ENCODE data around the gene TTLL5.

TTLL5 gene

DNA sequence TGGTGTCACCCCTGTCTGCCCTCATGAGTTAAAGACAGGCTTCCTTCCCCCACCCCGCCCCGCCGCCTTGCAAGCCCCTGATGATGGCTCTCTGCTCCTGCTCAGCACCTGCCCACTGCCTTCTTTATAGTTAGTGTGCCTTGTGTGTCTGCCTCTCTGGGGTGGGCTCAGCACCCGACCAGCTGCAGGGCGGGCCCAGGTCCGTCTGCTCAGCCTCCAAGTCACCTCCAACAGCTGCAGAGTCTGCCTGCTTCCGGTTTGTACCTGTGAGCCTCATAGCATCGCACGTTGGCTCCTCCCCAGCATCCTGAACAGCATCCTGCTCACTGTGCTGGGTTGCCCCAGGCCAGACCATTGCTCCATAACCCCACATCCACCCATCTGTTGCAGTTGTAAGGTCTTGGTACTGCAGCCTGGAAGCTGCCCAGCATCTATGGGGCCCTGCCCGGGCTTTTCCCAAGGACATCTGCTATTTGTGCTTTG, 317.2 kb downstream of the TTLL5 start:
- peak; percentile 11 for DNase-seq

DNA sequence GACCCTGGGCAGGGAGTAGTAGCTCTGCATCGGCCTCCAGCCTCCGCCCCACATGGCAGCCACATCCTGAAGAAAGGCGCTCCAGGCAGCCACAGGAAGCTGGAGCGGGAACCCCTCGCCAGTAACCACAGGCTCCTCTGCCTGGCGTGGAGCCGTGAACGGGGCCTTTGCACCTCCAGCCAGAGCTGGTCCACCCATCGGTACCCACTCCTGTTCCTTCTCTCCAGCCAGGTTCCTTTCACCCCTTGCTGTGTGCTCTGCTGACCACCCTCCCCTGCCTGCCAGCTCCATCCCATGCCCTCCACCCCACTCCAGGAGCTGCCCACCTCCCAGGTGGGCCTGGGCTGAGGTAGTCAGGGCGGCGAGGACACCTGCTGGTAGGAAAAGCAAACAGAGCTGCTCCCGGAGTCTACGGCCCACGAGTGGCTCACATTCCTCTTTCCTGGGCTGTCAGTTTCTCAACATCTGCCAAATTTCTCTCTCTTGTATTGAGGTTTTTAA, 318.1 kb downstream of the TTLL5 start:
- peak; percentile 30 for DNase-seq

DNA sequence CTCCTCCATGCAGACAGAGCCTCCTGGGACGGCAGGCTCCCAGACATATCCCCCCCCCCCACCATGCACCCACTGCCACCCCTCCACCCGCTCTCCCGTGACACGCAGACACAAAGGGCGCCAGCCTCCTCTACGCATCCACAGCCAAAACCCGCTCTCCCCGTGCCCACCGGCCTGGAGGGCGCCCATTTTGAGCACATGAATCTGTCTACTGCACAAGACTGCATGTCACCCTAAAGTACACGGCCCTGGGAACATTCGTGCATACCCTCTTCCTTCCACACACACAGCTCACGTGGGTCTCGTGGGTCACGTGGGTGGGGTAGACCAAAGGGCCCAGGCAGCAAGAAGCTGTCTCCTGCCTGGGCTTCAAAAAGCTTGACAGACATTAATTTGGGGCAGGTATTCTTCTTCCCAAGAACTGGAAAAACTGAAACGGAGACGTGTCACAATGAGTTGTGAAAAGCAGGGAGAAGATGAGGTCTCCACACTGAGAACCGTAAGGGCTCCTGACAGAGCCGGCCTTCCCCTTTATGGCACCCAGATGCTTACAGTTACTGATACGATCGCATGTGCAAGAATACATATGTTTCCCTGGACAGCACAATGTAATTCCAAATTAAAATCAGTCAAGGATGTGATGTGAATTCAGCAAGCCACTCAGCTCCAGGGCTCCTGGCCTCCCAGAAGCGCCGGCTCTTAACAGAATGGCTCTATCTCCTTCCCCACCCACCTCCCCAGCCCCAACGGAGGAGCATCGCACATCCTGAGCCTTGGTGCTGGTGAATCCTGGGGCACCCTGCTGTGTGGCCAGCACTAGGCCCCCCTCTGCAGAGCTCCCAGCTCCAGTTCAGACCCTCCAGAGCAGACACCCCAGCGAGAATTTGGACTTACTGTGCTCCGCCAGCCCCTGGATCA, 318.9 kb downstream of the TTLL5 start:
- DNase-seq = no peak

DNA sequence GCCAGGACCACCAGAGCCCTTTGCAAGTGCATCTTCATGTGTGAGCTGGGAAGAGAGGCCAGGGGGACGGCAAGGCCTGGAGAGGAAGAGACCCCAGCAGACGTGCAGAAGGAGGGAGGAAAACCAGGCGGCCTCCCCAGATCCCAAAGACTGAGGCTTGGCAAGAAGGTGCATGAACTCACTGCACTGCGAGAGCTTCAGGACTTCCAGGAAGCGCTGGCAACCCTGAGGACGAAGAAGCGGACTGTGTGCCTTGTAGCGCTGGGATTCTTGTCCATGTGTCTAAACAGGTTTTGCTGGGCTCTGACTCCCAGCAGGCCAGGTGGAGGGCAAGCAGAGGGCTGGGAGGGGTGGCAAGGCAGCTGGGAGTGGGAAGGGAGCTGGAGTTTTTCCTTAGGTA, 319.8 kb downstream of the TTLL5 start:
- DNase-seq = no peak

DNA sequence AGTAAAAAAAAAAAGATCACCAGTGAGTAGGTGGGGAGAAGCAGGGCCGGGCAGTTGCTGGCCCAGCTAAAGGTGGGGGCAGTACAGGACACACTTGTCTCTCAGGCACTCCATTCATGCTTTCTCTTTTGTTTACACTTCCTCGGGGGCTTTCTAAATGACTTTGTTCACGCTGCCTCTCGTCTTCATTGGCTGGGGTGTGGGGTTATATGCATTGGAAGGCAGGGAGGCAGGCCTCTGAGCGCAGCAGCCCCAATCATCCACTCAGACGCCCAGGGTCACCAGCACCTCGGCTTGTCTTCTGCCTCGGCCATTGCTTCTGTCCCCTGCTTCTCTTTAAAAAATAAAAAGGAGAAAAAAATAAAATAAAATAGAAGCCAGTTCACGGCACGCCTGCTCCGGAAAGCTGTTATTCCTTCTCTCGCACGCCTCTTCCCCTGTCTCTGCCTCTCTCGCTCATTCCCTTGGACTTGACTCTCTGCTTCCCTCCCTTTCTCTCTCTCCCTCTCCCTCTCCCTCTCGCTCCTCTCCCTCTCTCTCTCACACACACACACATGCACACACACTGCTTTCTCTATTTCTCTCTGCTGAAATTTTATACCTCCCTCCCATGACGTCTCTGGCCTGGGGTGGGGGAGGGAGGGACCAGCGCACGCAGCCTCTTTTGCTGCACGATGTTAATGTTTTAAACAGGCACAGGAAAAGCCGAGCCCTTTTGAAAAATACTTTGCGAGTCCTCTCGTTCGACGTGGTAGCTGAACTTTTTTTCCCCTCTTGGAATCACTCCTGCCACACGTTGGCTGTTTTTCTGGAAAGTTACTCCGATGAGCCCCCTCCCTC, 320.6 kb downstream of the TTLL5 start, which contains the start of gene TGFB3:
TSS of gene TGFB3 (minus strand) at position 570 of the 840 bp plus-strand sequence. CDS start 1,102 bp downstream, outside the sequence.
- DNase-seq = peak; percentile 58

DNA sequence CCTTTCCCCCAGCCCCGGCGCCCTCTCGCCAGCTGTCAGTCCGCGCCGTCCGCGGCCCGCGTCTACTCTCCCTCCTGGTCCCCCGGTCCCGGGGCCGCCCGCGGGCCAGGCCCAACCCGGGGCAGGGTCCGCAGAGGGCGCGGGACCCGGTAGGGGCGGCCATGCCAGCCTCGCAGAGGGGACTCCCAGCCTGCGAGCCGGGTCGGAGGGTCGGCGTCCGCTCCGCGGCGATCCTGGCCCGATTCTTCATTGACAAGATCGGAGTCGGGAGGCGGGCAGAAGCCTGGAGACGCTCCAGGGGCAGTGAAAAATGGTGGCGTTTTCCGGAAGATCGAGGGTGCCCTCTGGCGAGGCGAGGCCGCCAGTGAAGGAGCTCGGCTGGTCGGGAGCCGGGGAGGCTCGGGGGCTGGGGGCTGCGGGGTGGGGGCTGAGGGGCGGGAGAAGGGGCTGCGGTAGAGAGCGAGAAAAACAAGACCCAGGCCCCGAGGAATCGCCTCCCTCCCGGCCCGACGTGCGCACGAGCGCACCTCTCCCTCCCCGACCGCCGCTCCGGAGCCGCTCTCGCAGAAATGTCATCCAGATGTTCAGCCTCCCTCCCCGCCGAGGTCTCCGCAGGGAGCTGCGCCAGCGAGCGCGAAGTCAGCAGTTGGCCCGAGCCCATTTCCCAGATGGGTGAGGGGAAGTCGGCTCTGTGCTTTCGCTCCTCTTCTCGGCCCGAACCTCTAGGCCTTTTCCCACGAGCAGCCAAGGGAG, 321.4 kb downstream of the TTLL5 start:
- DNase-seq = peak; percentile 81

DNA sequence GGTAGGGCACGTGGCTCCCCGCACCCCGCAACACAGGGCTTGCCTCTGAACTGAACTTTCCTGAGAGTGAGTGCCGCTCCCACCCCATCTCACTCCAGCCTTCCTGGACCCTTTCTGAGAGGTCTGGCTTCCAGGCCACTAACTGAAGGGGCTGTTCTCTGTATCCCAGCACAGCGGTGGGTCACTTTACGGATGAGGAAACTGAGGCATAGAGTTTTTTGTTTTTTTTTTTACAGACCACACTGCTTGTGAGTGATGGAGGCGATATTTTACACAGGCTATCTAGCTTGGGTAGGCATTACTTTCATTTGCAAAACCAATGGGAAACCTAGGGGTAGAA, 321.9 kb downstream of the TTLL5 start:
- DNase-seq = no peak

DNA sequence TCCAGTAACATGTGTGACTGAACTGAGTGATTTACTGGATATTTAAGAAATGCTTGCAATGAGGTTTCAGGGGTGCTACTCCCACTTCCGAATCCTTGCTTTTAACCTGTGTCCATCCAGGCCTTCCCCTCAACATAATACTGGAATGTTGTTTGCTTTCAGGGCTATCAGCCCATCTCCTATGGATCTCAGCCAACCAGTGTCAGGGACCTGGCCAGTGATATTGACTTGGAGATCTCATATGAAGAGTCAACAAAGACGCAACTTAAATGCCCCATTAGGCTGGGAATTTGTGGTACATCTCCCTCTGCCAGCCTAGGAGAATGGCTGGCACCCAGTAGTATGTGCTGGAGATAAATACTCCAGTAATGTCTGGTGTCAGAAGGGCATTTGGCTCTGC, 323.6 kb downstream of the TTLL5 start:
- DNase-seq = no peak

DNA sequence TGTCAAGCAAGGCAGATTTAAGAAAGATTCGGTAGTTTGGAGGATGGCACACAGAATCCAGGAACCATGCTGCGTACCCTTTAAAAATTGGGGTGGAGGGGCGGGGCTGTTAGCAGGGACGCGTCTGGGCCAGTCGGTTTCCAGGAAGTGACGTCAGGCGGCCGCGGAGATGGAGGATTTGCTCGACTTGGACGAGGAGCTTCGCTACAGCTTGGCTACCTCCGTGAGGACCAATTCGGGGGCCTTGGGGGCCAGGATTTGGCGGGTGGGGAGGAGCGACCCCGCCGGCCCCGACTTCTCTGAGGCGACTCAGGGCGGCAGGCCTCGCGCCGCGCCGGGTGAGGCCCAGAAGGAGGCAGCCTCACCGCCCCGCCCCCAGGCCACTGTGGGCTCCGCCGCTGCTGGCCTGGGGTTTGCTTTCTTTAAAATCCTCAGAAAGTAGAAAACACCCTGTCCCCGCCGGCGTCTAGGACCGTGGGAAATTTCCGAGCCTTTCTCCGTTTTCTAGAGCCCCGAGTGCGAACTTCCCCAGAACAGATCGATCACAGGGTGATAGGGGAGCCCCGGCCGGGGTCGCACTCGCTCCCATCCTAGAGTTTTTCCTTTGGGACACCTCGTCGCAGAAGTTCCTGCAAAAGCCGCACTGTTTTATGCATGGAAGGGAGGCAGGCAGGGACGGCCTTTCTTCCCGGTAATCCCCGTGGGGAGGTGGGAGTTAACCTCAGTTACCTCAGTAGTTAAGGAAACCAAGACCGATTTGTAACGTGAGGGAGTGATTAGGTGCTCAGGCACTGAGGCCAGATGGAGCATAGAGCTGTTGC, 324.8 kb downstream of the TTLL5 start, which contains the start of gene IFT43:
TSS of gene IFT43 (plus strand) at position 146 of the 821 bp plus-strand sequence. CDS start at position 170, 24 bp downstream.
- DNase-seq = peak; percentile 96

DNA sequence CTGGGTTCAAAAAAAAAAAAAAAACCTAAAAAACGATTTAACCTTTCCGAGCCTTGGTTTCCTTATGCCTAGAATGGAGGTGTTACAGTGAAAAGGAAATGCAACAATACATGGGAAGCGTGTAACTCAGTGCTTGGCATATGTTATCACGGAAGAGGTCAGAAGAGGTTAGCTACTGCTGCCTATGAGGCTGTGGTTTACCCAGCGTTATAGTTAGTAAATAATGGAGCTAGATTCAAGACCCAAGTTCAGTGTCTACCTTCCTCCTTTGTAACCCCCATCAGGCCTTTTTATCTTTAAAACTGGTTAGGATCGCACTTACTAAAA, 325.4 kb downstream of the TTLL5 start:
- DNase-seq = no peak

DNA sequence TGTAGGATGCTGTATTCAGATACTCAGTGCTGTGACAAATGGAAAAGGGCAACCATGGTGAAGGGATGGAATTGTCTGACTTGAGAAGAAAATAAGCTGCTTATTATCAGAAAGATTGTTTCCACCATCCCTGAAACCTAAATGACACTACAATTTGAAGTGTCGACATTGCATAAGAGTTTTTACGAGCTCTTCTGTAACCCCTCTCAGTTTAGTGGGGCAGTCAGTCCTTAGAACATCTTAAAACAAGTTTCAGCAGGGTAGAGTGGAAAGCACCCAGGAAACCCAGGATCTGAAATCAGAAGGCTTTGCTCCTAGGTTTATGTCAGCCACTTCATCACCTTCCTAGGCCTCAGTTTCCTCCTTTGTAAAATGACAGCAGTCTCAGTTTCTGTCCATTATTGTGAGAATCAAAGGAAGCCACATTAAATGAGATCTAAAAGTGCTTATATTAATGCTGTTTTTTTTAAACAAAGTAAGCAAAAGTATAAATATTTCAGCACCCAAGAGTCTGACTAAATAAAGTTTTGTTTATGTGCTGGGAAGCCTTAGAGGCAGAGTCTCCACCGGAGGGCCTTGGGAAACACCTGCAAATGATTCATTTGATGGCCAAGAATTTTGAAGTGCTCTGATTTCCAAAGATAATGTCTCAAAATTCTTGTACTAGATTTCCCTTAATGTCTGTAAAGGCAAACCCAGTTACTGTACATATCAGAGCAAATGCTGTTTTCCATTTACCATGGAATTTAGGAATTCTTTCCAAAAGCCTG, 326.3 kb downstream of the TTLL5 start:
- no peak for DNase-seq

DNA sequence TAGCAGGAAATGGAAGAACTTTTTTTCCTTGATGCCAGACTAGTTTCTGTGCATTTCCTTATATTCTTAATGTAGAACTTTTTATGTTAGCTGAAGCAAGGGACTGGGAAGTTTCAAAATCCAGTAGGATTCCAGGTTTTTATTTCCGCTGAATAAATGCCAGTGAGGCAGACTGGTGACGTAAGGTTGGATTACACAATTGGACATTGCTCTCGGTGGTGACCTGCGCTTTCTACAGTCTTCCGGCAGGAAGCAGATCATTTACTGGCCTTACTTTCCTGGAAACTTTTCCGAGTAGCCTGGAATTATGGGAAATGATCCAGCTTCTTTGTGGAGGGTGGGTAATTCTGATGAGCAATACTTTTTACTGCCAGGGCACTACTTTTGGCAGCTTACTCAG, 328.1 kb downstream of the TTLL5 start:
- DNase-seq = no peak

DNA sequence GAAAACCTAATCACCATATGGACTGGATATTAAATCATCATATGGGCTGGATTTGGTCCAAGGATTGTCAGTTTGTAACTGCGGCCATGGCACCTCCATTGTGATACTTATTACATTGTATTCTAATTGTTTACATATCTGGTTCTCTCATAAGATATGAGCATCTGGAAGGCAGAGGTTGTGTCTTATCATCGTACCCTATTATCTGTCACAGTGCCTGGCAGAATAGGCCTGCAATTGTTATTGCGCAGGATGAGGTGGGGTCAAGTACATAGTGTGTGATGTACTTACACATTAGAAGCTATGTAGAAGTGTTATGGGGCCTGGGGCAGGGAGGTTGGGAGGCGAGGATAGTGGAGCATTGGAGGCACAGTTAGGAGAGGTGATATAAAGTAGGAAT, 329.3 kb downstream of the TTLL5 start:
- no peak for DNase-seq

DNA sequence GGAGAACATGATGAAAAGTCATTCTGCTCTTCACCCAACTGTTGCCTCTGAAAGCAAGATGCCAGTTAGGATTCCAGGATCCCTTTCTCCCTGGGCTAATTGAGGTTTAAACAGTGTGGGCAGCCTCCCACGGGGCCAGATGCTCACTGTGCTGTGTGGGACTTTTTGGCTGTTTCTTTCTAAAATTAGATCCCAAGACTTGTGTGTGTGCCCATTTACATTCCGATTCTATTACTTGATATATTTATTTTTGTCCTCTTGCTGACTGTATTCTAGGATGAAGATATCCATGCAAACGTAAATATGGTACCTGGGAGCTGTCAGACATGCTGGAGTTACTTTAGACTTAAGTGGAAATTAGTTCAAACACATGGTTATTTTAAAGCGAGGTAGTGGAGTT, 330.7 kb downstream of the TTLL5 start:
- DNase-seq = no peak

DNA sequence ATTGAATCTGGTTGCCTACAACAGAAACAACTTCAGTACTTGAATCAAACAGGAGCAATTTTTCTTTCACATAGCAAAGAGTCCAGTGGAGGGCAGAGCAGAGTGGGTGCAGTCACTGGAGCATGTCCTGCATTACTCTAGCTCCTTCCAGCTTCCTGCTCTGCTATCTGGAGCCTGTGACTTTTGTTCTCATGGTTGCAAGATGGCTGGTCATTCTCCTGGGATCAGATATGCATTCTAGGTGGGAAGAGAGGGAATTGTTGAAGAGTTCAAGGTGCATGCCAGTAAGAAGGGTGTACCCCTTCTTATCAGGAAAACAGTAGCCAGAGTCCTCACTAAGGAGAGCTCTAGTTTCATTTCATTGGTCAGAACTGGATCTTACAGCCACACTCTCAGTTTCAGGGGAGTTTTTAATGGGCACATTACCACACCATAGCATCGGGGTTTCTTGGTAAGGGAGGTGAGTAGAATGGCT, 332.6 kb downstream of the TTLL5 start:
- DNase-seq = no peak

DNA sequence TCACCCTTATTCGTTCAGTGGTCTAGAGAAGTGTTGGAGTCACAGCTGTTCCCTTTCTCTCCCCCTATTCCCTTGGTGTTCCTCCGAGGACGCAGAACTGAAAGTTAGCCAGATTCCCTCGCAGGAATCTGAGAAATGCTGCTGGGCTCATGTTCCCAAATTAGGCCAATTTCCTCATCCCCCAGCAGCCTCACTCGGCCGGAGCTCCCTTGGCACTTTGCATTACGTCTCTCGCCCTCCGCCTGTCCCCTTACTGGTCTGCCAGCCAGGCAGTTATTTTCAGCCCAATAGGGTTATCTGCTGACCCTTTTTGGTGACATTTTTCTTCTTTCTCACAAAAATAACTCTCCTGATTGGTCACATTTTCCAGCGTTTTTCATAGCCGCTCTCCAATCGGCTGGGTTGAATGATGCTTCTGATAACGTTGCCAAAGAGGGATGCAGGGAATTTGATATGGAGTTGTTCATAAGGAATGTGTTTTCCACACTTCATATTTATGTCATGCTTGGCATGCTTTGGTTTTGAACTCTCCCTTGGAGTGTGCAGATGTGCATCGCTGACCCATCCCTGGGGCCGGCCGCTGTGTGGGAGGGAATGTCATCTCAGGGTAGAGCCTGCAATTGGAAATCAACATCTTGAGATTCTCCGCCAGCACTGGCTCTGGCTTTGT, 334.5 kb downstream of the TTLL5 start:
- DNase-seq = no peak

DNA sequence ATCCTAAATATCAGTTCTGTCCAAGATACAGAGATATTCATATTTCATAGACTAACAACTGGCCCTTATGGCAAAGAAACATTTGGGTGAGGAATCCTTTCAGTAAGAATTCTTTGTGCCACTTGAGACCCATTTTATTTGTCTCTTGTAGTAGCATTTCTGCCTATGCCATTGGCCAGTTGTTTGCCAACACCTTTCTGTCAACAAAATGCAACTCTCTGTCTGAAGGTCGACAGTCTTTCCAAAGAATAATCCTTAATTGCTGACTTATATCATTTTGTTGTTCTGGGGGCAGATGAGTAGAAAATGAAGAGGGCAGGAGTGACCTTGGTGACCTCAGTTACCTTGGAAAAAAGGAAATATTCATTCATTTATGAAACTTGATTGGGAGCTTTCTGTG, 335.4 kb downstream of the TTLL5 start:
- no peak for DNase-seq

DNA sequence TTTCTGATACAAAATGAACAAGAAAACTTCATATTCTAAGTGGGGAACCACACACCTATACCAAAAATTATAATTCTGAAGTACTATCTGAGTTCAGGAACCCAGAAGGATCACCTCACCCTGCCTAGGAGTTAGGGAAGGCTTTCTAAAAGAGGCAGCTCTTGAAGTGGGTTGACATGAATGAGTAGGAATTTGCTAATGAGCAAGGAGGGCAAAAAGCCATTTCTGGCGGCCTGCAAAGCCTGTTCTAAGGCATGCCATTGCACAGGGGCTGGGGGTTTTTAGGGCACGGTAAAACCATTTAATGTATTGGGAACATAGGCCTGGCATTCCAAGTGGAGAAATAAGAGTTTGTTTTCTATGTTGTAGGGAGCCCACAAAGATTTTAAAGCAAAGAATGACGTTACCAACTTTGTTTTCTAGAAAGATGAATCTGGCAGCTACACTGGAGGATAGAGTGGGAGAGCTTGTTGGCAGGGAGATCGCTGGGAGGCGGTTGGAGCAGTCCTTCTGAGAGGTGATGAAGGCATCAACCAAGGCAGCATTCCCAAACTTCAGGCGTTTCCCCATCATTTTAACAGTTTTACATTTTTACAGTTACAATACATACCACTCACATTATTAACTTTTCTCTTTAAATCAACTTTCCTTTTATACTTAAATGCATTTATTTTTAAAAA, 338.6 kb downstream of the TTLL5 start:
- DNase-seq = no peak

DNA sequence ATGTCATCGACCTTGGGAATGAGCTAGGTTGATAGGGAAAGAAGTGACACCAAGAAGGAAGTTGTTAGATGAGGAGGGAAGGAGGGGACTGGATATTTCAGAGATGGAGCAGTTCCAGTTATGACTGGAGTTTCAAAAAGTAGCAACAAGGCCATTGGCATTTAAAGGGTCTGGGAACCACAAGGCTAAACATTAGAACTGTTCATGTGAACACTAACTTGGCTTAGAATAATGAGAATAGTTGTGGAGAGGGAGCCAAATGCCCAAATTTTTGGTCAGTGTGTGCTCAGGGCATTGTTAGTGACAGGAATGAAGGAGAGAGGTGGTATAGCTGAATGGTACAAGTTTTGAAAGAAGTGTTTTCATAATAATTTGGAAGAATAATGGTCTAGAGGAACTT, 341.3 kb downstream of the TTLL5 start:
- no peak for DNase-seq
